ENCODE data around the gene TCF12.

- TF ChIP-seq POLR2AphosphoS5 (IDR thresholded peaks at IDR 0.05) = no peak
- no peak for TF ChIP-seq CTCF (IDR thresholded peaks at IDR 0.05)
- TF ChIP-seq POLR2A (IDR thresholded peaks at IDR 0.05) = no peak
Measured at GRCh38 chr15:57171426-57171825, 253.0 kb downstream of the TCF12 start.
